Endothelial cell of umbilical vein (primary cell): ENCODE measurements around the gene CTSF. TPM values are rescaled to one million over a fixed set of nuclear protein-coding genes. Genes with fewer than 3 reads are reported as not detected.

Experiments
- BruUV-seq: library from RNA; stranded (reverse); fragments of 400-500 nt; replicated peaks from 2 replicates; lab custom pipeline; 2021; lab: Mats Ljungman, UMichigan
- CTCF ChIA-PET: fragments of 300-600, 350-600 bp; sonication (Branson Sonifier 250); formaldehyde crosslinking; loops from one replicate; lab custom pipeline; 2021; ENCODE audit warnings: antibody characterized with exemption, inconsistent platforms; lab: Charles Lee
- POLR2A ChIA-PET: fragments of 300-600, 350-600 bp; sonication (Branson Sonifier 250); formaldehyde crosslinking; loops from one replicate; lab custom pipeline; 2021; ENCODE audit warnings: antibody characterized with exemption, inconsistent platforms; lab: Charles Lee
- DNase-seq: peaks from one replicate; pipeline ENCODE4 v3.0.0-alpha.2; 2011; ENCODE audit warnings: low read depth, low spot score
- FAIRE-seq: peaks from 2 replicates; lab custom pipeline; 2011; peaks lifted over from hg19 to GRCh38; lab: Jason Lieb, UNC
- H2AFZ ChIP-seq: 2 replicates; pipeline ENCODE4 v1.6.0; 2012; ENCODE audit warnings: low read depth, low read length, control low read depth, inconsistent platforms
- H3K27ac ChIP-seq: 2 replicates; pipeline ENCODE4 v1.5.1; 2011; ENCODE audit warnings: low read depth, mild to moderate bottlenecking, control low read depth, low read length, moderate library complexity; ENCODE audit not compliant: insufficient read depth
- H3K27me3 ChIP-seq, 2 experiments: 2 replicates each; pipeline versions ENCODE4 v1.6.0 to v1.6.1; 2011; ENCODE audit warnings: low read length in 2 of 2, mixed read lengths in 1 of 2; ENCODE audit not compliant: control insufficient read depth in 2 of 2, insufficient read depth in 2 of 2
- H3K36me3 ChIP-seq, 2 experiments: 2 replicates in 1 of 2; 3 replicates in 1 of 2; pipeline ENCODE4 v1.5.1; 2011; ENCODE audit warnings: low read length in 2 of 2, mild to moderate bottlenecking in 1 of 2, moderate library complexity in 1 of 2; ENCODE audit not compliant: control insufficient read depth in 2 of 2, insufficient read depth in 2 of 2; ENCODE audit errors: extremely low read depth in 1 of 2
- H3K4me1 ChIP-seq: 3 replicates; pipeline ENCODE4 v1.5.1; 2011; ENCODE audit warnings: mild to moderate bottlenecking, low read length; ENCODE audit not compliant: control insufficient read depth, insufficient read depth; ENCODE audit errors: extremely low read depth
- H3K4me2 ChIP-seq: 2 replicates; pipeline ENCODE4 v1.6.1; 2011; ENCODE audit warnings: low read length, control low read depth, mixed read lengths; ENCODE audit not compliant: insufficient read depth
- H3K4me3 ChIP-seq, 3 experiments: fragments of 200-600 bp in 1 of 3; sonication (generic), shearing (Covaris generic) in 1 of 3; replicated peaks in 1 of 3; 2 replicates each; pipeline ENCODE4 v1.5.1; 2011 to 2016; ENCODE audit warnings: control low read depth in 3 of 3, low read length in 3 of 3, mild to moderate bottlenecking in 2 of 3, inconsistent platforms in 1 of 3, low read depth in 1 of 3, moderate library complexity in 1 of 3; ENCODE audit not compliant: insufficient read depth in 1 of 3
- H3K79me2 ChIP-seq: 2 replicates; pipeline ENCODE4 v1.6.0; 2012; ENCODE audit warnings: low read length, inconsistent platforms; ENCODE audit not compliant: control insufficient read depth, insufficient read depth
- H3K9ac ChIP-seq: replicated peaks from 2 replicates; pipeline ENCODE3; 2011; ENCODE audit warnings: low read length, control low read depth; ENCODE audit not compliant: insufficient read depth; ENCODE audit errors: extremely low read depth
- H3K9me1 ChIP-seq: replicated peaks from 3 replicates; pipeline ENCODE4 v1.6.0; 2011; ENCODE audit warnings: mild to moderate bottlenecking, low read length; ENCODE audit not compliant: control insufficient read depth, insufficient read depth; ENCODE audit errors: extremely low read depth
- H3K9me3 ChIP-seq: replicated peaks from 2 replicates; pipeline ENCODE4 v1.5.1; 2012; ENCODE audit warnings: low read length, inconsistent platforms; ENCODE audit not compliant: control insufficient read depth, insufficient read depth
- H4K20me1 ChIP-seq: replicated peaks from 2 replicates; pipeline ENCODE3; 2011; ENCODE audit warnings: mild to moderate bottlenecking, low read length; ENCODE audit not compliant: control insufficient read depth, insufficient read depth; ENCODE audit errors: extremely low read depth
- CTCF ChIP-seq, 2 donors: IDR thresholded peaks; 1 replicate in 1 of 2; 2 replicates in 1 of 2; pipeline ENCODE4 v1.5.1; 2011; ENCODE audit warnings: low read length in 2 of 2, mild to moderate bottlenecking in 2 of 2, moderate library complexity in 2 of 2, control low read depth in 1 of 2, inconsistent platforms in 1 of 2, low read depth in 1 of 2; ENCODE audit not compliant: insufficient read depth in 1 of 2; ENCODE audit errors: extremely low read depth in 1 of 2
- EZH2 ChIP-seq: IDR thresholded peaks from 2 replicates; pipeline ENCODE4 v1.6.1; 2012; ENCODE audit warnings: borderline replicate concordance, low read depth, mild to moderate bottlenecking, moderate library complexity, low read length, inconsistent platforms; ENCODE audit not compliant: severe bottlenecking
- FOS ChIP-seq: IDR thresholded peaks from 2 replicates; pipeline ENCODE4 v1.6.1; 2011; ENCODE audit warnings: mild to moderate bottlenecking, low read length, moderate library complexity, borderline replicate concordance; ENCODE audit not compliant: insufficient read depth
- GATA2 ChIP-seq: IDR thresholded peaks from 2 replicates; pipeline ENCODE4 v1.7.0; 2011; ENCODE audit warnings: low read depth, mild to moderate bottlenecking, moderate library complexity, mixed read lengths, low read length; ENCODE audit not compliant: insufficient read length, insufficient read depth
- JUN ChIP-seq: IDR thresholded peaks from 2 replicates; pipeline ENCODE4 v1.6.1; 2011; ENCODE audit warnings: borderline replicate concordance, low read depth; ENCODE audit not compliant: insufficient read length, insufficient read depth
- MYC ChIP-seq: IDR thresholded peaks from one replicate; pipeline ENCODE4 v1.6.1; 2011; ENCODE audit warnings: mild to moderate bottlenecking, low read depth, low read length
- POLR2A ChIP-seq: IDR thresholded peaks from 2 replicates; pipeline ENCODE4 v1.6.1; 2012; ENCODE audit warnings: low read depth, mild to moderate bottlenecking, control low read depth, low read length
- POLR2AphosphoS5 ChIP-seq: IDR thresholded peaks from 2 replicates; pipeline ENCODE4 v1.6.1; 2012; ENCODE audit warnings: low read depth, mild to moderate bottlenecking, control low read depth, low read length, moderate library complexity; ENCODE audit not compliant: insufficient read depth
- dilution Hi-C: fragments of 300-500 bp; cut with MboI; formaldehyde crosslinking; loops from one replicate; pipeline ENCODE4 v1.15.0; 2019; ENCODE audit warnings: low sequenced_read_pairs; ENCODE audit not compliant: extremely low pct_ligation_motif_present
- intact Hi-C: fragments of 100-400 bp; cut with micrococcal nuclease; formaldehyde crosslinking; loops from one replicate; pipeline ENCODE4 v1.10.0; 2022
- polyA plus RNA-seq, 4 experiments: library from polyadenylated mRNA; depleted of rRNA in 3 of 4; stranded (reverse) in 3 of 4; unstranded in 1 of 4; fragments of >200 nt; gene quantifications; 2 replicates each; pipeline versions ENCODE4 v1.2.1 to v1.2.3, GENCODE V29; 2011 to 2012; ENCODE audit warnings: missing spikeins in 1 of 4
- total RNA-seq: library from RNA; stranded (reverse); gene quantifications from 2 replicates; pipeline ENCODE4 v1.2.3, GENCODE V29; 2021
- TF ChIP-seq, protein P1 (sequence below): IDR thresholded peaks from 2 replicates; pipeline ENCODE4 v1.6.1; 2011; ENCODE audit not compliant: insufficient read depth, insufficient read length

The CTSF gene
- total and polyA plus RNA-seq, 2 donors (not counting 3 experiments of a cell fraction or from before 2014, with no cell fraction given): 14.4 to 27.7 TPM

- peaks cover 27% of the 10 kb centered on the region for H3K4me1 ChIP-seq
- dilution Hi-C loops (no loop called here), intact Hi-C loops (no loop called here)
- no peaks in the 10 kb centered on the region for H4K20me1 ChIP-seq
- no peaks in the 10 kb centered on the region for H3K9me1 ChIP-seq
- H3K36me3 ChIP-seq: no peaks in the 10 kb centered on the region
- peaks cover 5% of the 10 kb centered on the region for H3K79me2 ChIP-seq
- H3K9me3 ChIP-seq: no peaks in the 10 kb centered on the region
- FAIRE-seq (no peak), DNase-seq (no peak)
- BruUV-seq: no TSS peak
- no peaks in the 10 kb centered on the region for H3K27me3 ChIP-seq
- no peak overlapping the region for H3K4me3 ChIP-seq
- H3K9ac ChIP-seq: no peak overlapping the region
- no peak overlapping the region for H3K4me2 ChIP-seq
- ChIA-PET POLR2A (no interaction called here), CTCF (no interaction called here)
- H2AFZ ChIP-seq: no peak overlapping the region
- TF ChIP-seq, protein P1, sequence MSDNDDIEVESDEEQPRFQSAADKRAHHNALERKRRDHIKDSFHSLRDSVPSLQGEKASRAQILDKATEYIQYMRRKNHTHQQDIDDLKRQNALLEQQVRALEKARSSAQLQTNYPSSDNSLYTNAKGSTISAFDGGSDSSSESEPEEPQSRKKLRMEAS: no peak
- no peak for TF ChIP-seq POLR2A
- no peak overlapping the region for H3K27ac ChIP-seq
Measured at GRCh38 chr11:66548041-66548440, 20.4 kb downstream of the CTSF start.

DNA sequence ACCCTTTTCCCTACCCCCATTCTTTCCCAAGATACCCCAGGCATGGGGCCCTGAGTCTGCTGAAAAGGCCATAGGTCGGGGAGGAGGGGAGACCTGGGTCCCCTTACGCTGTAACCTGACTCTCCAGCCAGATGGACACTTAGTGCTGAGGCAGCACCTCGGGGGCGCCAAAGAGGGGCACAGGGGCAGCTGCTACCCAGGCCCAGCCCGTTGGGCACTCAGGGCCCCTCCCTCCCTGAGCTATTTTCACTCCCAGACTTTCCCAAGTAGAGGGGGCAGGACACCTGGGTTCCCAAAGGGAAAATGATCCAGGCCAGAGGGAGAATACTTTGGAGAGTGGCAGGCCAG is 20.8 kb downstream of the CTSF start:
- Histone ChIP-seq H3K9me1 (no peaks in the 10 kb centered on the region), H3K4me3 (no peak overlapping the region), H3K27ac (no peak overlapping the region), H3K4me2 (no peak overlapping the region), H3K79me2 (peaks cover 5% of the 10 kb centered on the region), H3K4me1 (peaks cover 31% of the 10 kb centered on the region), H3K9me3 (no peaks in the 10 kb centered on the region), H2AFZ (no peak overlapping the region), H3K36me3 (no peaks in the 10 kb centered on the region), H4K20me1 (no peaks in the 10 kb centered on the region), H3K27me3 (no peaks in the 10 kb centered on the region), H3K9ac (no peak overlapping the region)
- CTCF ChIA-PET: no interaction called here
- DNase-seq: no peak
- TF ChIP-seq GATA2 (no peak), POLR2AphosphoS5 (no peak), CTCF (IDR thresholded peaks at IDR 0.05; ENCODE audit: extremely low read depth in 1 of 2, insufficient read depth in 1 of 2, low read depth in 1 of 2, low read length in 2 of 2) (no peak), JUN (no peak), EZH2 (no peak), POLR2A (no peak), FOS (no peak), MYC (no peak)
- TF ChIP-seq, protein P1: no peak
- no peak for FAIRE-seq
- intact Hi-C loops (loop anchor here (2.0 kb wide), 1 partner anchor 67 kb away; the partner anchor contains the start of gene DPP3), dilution Hi-C loops (no loop called here)
- BruUV-seq: no TSS peak
- POLR2A ChIA-PET: no interaction called here
